Sigmoid colon (tissue), 4 donors: Measurements from ENCODE around the gene GAGE12H.
"Not testable (repeated sequence)": the region's sequence is repeated elsewhere in the genome, so short reads cannot be mapped to it uniquely, and the experiment has no call there.

Source experiments
- CTCF ChIP-seq, 4 experiments: fragments of 450-650 bp in 3 of 4; fragments of 200-600 bp in 1 of 4; IDR thresholded peaks; one replicate each; pipeline ENCODE4 v1.5.1; 2016 to 2019; ENCODE audit warnings: antibody characterized with exemption in 4 of 4, mild to moderate bottlenecking in 3 of 4, moderate library complexity in 2 of 4
- EP300 ChIP-seq, 4 donors: sonication (generic); formaldehyde crosslinking; IDR thresholded peaks; one replicate each; pipeline ENCODE4 v1.6.1; 2017; ENCODE audit warnings: antibody characterized with exemption in 4 of 4
- POLR2A ChIP-seq, 2 donors: fragments of 450-650 bp; IDR thresholded peaks; one replicate each; pipeline ENCODE4 v1.6.1; 2016; ENCODE audit warnings: antibody characterized with exemption in 2 of 2, mild to moderate bottlenecking in 2 of 2, moderate library complexity in 2 of 2
- POLR2AphosphoS5 ChIP-seq, 4 donors: sonication (generic); formaldehyde crosslinking; IDR thresholded peaks; one replicate each; pipeline ENCODE4 v1.6.1; 2017; ENCODE audit warnings: antibody characterized with exemption in 4 of 4

GRCh38 chrX:49560542-49560941, 19.2 kb upstream of the GAGE12H start, which contains the start of gene GAGE12F:
- TF ChIP-seq CTCF, POLR2A, POLR2AphosphoS5, EP300 (IDR thresholded peaks at IDR 0.05): not testable (repeated sequence)
